ENCODE data around the gene SLC13A2.
"Not testable (repeated sequence)": the region's sequence is repeated elsewhere in the genome, so short reads cannot be mapped to it uniquely, and the experiment has no call there.

The SLC13A2 gene

GRCh38 chr17:28473542-28473941 lies at the start of gene SLC13A2:
TSS of gene SLC13A2 (plus strand) at chr17:28473644. CDS start at chr17:28473713, 69 bp downstream.
- Histone ChIP-seq H3K9me3 (ENCODE audit: insufficient read depth, low read depth, low read length) (no peaks in the 10 kb centered on the region), H3K9ac (ENCODE audit: low read depth, low read length) (no peak within 1 kb of the TSS), H3K4me3 (ENCODE audit: low read length) (no peak within 1 kb of the TSS), H3K27me3 (ENCODE audit: insufficient read depth, low read length) (no peaks in the 10 kb centered on the region; the same call in 1 of the 2 replicates), H3K4me1 (ENCODE audit: insufficient read depth, low read length) (no peaks in the 10 kb centered on the region), H3K27ac (ENCODE audit: low read length) (no peak within 1 kb of the TSS), H3K36me3 (ENCODE audit: insufficient read depth, low read depth, low read length) (no peaks in the 10 kb centered on the region)

- Histone ChIP-seq H3K4me1 (ENCODE audit: insufficient read depth, low read length) (no peaks in the 10 kb centered on the region), H3K4me3 (ENCODE audit: low read length) (no peak overlapping the region), H3K9ac (ENCODE audit: low read depth, low read length) (no peak overlapping the region), H3K36me3 (ENCODE audit: insufficient read depth, low read depth, low read length) (no peaks in the 10 kb centered on the region), H3K9me3 (ENCODE audit: insufficient read depth, low read depth, low read length) (no peaks in the 10 kb centered on the region), H3K27ac (ENCODE audit: low read length) (no peak overlapping the region), H3K27me3 (ENCODE audit: insufficient read depth, low read length) (no peaks in the 10 kb centered on the region)
These were observed 48.2 kb upstream of the SLC13A2 start for GRCh38 chr17:28425206-28425605.

GRCh38 chr17:28426081-28426519 lies 47.3 kb upstream of the SLC13A2 start:
- Histone ChIP-seq H3K4me1 (ENCODE audit: insufficient read depth, low read length) (no peaks in the 10 kb centered on the region), H3K36me3 (ENCODE audit: insufficient read depth, low read depth, low read length) (no peaks in the 10 kb centered on the region), H3K9me3 (ENCODE audit: insufficient read depth, low read depth, low read length) (no peaks in the 10 kb centered on the region), H3K9ac (ENCODE audit: low read depth, low read length) (no peak overlapping the region), H3K4me3 (ENCODE audit: low read length) (no peak overlapping the region), H3K27me3 (ENCODE audit: insufficient read depth, low read length) (no peaks in the 10 kb centered on the region), H3K27ac (ENCODE audit: low read length) (no peak overlapping the region)

- H3K27ac ChIP-seq (ENCODE audit: low read length), result no peak overlapping the region
- H3K27me3 ChIP-seq (ENCODE audit: insufficient read depth, low read length), result peaks cover 6% of the 10 kb centered on the region; the same call in 1 of the 2 replicates
- H3K4me1 ChIP-seq (ENCODE audit: insufficient read depth, low read length), result no peaks in the 10 kb centered on the region
- H3K4me3 ChIP-seq (ENCODE audit: low read length), result no peak overlapping the region
- no peaks in the 10 kb centered on the region for H3K9me3 ChIP-seq (ENCODE audit: insufficient read depth, low read depth, low read length)
- no peaks in the 10 kb centered on the region for H3K36me3 ChIP-seq (ENCODE audit: insufficient read depth, low read depth, low read length)
- H3K9ac ChIP-seq (ENCODE audit: low read depth, low read length), result no peak overlapping the region
These were observed 46.1 kb upstream of the SLC13A2 start for GRCh38 chr17:28427371-28427770.

GRCh38 chr17:28427982-28428381 lies 45.5 kb upstream of the SLC13A2 start:
- H3K9me3 ChIP-seq (ENCODE audit: insufficient read depth, low read depth, low read length); H3K27me3 ChIP-seq (ENCODE audit: insufficient read depth, low read length); H3K4me1 ChIP-seq (ENCODE audit: insufficient read depth, low read length); H3K36me3 ChIP-seq (ENCODE audit: insufficient read depth, low read depth, low read length); H3K9ac ChIP-seq (ENCODE audit: low read depth, low read length); H3K4me3 ChIP-seq (ENCODE audit: low read length); H3K27ac ChIP-seq (ENCODE audit: low read length): not testable (repeated sequence)

- H3K27ac ChIP-seq (ENCODE audit: low read length), result no peak overlapping the region
- H3K9me3 ChIP-seq (ENCODE audit: insufficient read depth, low read depth, low read length), result no peaks in the 10 kb centered on the region
- H3K9ac ChIP-seq (ENCODE audit: low read depth, low read length), result no peak overlapping the region
- H3K4me3 ChIP-seq (ENCODE audit: low read length), result no peak overlapping the region
- H3K4me1 ChIP-seq (ENCODE audit: insufficient read depth, low read length), result no peaks in the 10 kb centered on the region
- peaks cover 6% of the 10 kb centered on the region; the same call in 1 of the 2 replicates for H3K27me3 ChIP-seq (ENCODE audit: insufficient read depth, low read length)
- no peaks in the 10 kb centered on the region for H3K36me3 ChIP-seq (ENCODE audit: insufficient read depth, low read depth, low read length)
These were observed 39.7 kb upstream of the SLC13A2 start for GRCh38 chr17:28433721-28434120.

GRCh38 chr17:28434326-28434725 lies 39.1 kb upstream of the SLC13A2 start:
- H3K4me1 ChIP-seq (ENCODE audit: insufficient read depth, low read length); H3K27ac ChIP-seq (ENCODE audit: low read length); H3K4me3 ChIP-seq (ENCODE audit: low read length); H3K36me3 ChIP-seq (ENCODE audit: insufficient read depth, low read depth, low read length); H3K27me3 ChIP-seq (ENCODE audit: insufficient read depth, low read length); H3K9ac ChIP-seq (ENCODE audit: low read depth, low read length); H3K9me3 ChIP-seq (ENCODE audit: insufficient read depth, low read depth, low read length): not testable (repeated sequence)

- Histone ChIP-seq H3K4me3 (ENCODE audit: low read length) (no peak overlapping the region), H3K27me3 (ENCODE audit: insufficient read depth, low read length) (no peaks in the 10 kb centered on the region), H3K36me3 (ENCODE audit: insufficient read depth, low read depth, low read length) (no peaks in the 10 kb centered on the region), H3K4me1 (ENCODE audit: insufficient read depth, low read length) (no peaks in the 10 kb centered on the region), H3K9me3 (ENCODE audit: insufficient read depth, low read depth, low read length) (no peaks in the 10 kb centered on the region), H3K27ac (ENCODE audit: low read length) (no peak overlapping the region), H3K9ac (ENCODE audit: low read depth, low read length) (no peak overlapping the region)
These were observed 29.4 kb upstream of the SLC13A2 start for GRCh38 chr17:28443901-28444638.

GRCh38 chr17:28446716-28447395 lies 26.6 kb upstream of the SLC13A2 start:
- no peak overlapping the region for H3K4me3 ChIP-seq (ENCODE audit: low read length)
- no peaks in the 10 kb centered on the region for H3K36me3 ChIP-seq (ENCODE audit: insufficient read depth, low read depth, low read length)
- no peak overlapping the region for H3K27ac ChIP-seq (ENCODE audit: low read length)
- H3K9me3 ChIP-seq (ENCODE audit: insufficient read depth, low read depth, low read length), result no peaks in the 10 kb centered on the region
- H3K27me3 ChIP-seq (ENCODE audit: insufficient read depth, low read length), result no peaks in the 10 kb centered on the region
- H3K4me1 ChIP-seq (ENCODE audit: insufficient read depth, low read length), result no peaks in the 10 kb centered on the region
- H3K9ac ChIP-seq (ENCODE audit: low read depth, low read length), result no peak overlapping the region

GRCh38 chr17:28447396-28447760 lies 26.1 kb upstream of the SLC13A2 start:
- Histone ChIP-seq H3K27ac (ENCODE audit: low read length) (no peak overlapping the region), H3K36me3 (ENCODE audit: insufficient read depth, low read depth, low read length) (no peaks in the 10 kb centered on the region), H3K27me3 (ENCODE audit: insufficient read depth, low read length) (no peaks in the 10 kb centered on the region; the same call in 1 of the 2 replicates), H3K4me1 (ENCODE audit: insufficient read depth, low read length) (no peaks in the 10 kb centered on the region), H3K9me3 (ENCODE audit: insufficient read depth, low read depth, low read length) (no peaks in the 10 kb centered on the region), H3K4me3 (ENCODE audit: low read length) (no peak overlapping the region), H3K9ac (ENCODE audit: low read depth, low read length) (no peak overlapping the region)

- Histone ChIP-seq H3K4me3 (ENCODE audit: low read length) (no peak overlapping the region), H3K9me3 (ENCODE audit: insufficient read depth, low read depth, low read length) (no peaks in the 10 kb centered on the region), H3K4me1 (ENCODE audit: insufficient read depth, low read length) (no peaks in the 10 kb centered on the region), H3K27ac (ENCODE audit: low read length) (no peak overlapping the region), H3K9ac (ENCODE audit: low read depth, low read length) (no peak overlapping the region), H3K36me3 (ENCODE audit: insufficient read depth, low read depth, low read length) (no peaks in the 10 kb centered on the region), H3K27me3 (ENCODE audit: insufficient read depth, low read length) (no peaks in the 10 kb centered on the region; the same call in 1 of the 2 replicates)
These were observed 23.6 kb upstream of the SLC13A2 start for GRCh38 chr17:28449859-28450258.

GRCh38 chr17:28457890-28458289 lies 15.6 kb upstream of the SLC13A2 start:
- Histone ChIP-seq H3K36me3 (ENCODE audit: insufficient read depth, low read depth, low read length) (no peaks in the 10 kb centered on the region), H3K27me3 (ENCODE audit: insufficient read depth, low read length) (no peaks in the 10 kb centered on the region), H3K4me3 (ENCODE audit: low read length) (no peak overlapping the region), H3K4me1 (ENCODE audit: insufficient read depth, low read length) (no peaks in the 10 kb centered on the region), H3K27ac (ENCODE audit: low read length) (no peak overlapping the region), H3K9ac (ENCODE audit: low read depth, low read length) (no peak overlapping the region), H3K9me3 (ENCODE audit: insufficient read depth, low read depth, low read length) (0 out of 2 replicates have a peak, but pooled peaks cover 6% of the 10 kb centered on the region)
